ENCODE results near the gene SPTLC3. TPM values are rescaled to one million over a fixed set of nuclear protein-coding genes. Genes with fewer than 3 reads are reported as not detected.
"Not testable (repeated sequence)": the region's sequence is repeated elsewhere in the genome, so short reads cannot be mapped to it uniquely, and the experiment has no call there.

The SPTLC3 gene
- total and polyA plus RNA-seq, 2 experiments from 2014 or later = 0.52 to 0.66 TPM

DNA sequence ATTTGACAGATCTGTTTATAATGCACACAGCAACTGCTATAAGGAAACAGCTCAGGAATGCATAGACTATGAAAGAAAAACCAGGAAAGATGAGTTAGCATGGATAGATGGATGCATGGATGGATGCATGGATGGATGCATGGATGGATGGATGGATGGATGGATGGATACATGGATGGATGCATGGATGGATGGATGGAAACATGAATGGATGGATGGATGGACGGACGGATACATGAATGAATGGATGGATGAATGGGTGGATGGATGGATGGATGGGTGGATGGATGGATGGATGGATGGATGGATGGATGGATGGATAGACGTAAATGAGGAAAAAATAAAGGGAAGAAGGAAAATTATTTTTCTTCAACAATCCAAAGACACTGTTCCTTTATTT is 29.1 kb upstream of the SPTLC3 start:
- H3K27me3 Mint-ChIP-seq (ENCODE audit: insufficient read depth, low read depth, poor library complexity) = not testable (repeated sequence)

DNA sequence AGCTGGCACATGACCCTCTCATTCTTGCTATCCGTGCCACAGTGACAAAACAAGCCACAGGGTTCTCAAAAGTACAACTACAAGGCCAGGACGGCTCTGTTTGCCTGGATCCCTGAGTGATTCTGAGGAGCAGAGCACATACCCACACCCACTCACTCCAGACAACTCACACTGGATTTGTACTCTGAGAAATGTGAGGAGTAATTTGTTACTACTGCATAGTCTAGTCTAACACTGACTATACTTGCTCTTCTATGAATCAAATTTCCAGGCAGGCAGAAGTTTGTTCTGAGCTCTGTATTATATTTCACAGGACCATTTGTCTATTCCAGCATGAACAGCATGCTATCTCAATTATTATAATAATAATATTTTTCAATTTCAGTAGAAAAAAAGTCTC is 26.7 kb upstream of the SPTLC3 start:
- no peak for DNase-seq (ENCODE audit: low spot score)
- H3K4me1 Mint-ChIP-seq = no peaks in the 10 kb centered on the region; the same call in 1 of the 3 replicates
- Histone ChIP-seq H3K4me3 (no peak overlapping the region), H3K4me1 (ENCODE audit: insufficient read depth) (no peaks in the 10 kb centered on the region), H3K4me2 (no peak overlapping the region), H3K27me3 (ENCODE audit: insufficient read depth) (no peaks in the 10 kb centered on the region), H3K36me3 (ENCODE audit: insufficient read depth) (no peaks in the 10 kb centered on the region), H2AFZ (no peak overlapping the region), H3K9me2 (ENCODE audit: insufficient read depth) (peaks cover 5% of the 10 kb centered on the region), H3F3A (replicated peaks; ENCODE audit: low read depth) (no peaks in the 10 kb centered on the region), H3K79me2 (replicated peaks; ENCODE audit: insufficient read depth) (no peaks in the 10 kb centered on the region), H4K20me1 (replicated peaks; ENCODE audit: insufficient read depth) (no peaks in the 10 kb centered on the region), H3K27ac (ENCODE audit: low read depth) (no peak overlapping the region)
- no peak for ATAC-seq
- H3K9me3 Mint-ChIP-seq = no peaks in the 10 kb centered on the region
- H3K36me3 Mint-ChIP-seq (ENCODE audit: low read depth) = no peaks in the 10 kb centered on the region
- H3K27me3 Mint-ChIP-seq (ENCODE audit: insufficient read depth, low read depth, poor library complexity) = no peaks in the 10 kb centered on the region
- H3K4me3 Mint-ChIP-seq = no peak overlapping the region
- no peak overlapping the region for H3K27ac Mint-ChIP-seq
- TF ChIP-seq, protein P1, sequence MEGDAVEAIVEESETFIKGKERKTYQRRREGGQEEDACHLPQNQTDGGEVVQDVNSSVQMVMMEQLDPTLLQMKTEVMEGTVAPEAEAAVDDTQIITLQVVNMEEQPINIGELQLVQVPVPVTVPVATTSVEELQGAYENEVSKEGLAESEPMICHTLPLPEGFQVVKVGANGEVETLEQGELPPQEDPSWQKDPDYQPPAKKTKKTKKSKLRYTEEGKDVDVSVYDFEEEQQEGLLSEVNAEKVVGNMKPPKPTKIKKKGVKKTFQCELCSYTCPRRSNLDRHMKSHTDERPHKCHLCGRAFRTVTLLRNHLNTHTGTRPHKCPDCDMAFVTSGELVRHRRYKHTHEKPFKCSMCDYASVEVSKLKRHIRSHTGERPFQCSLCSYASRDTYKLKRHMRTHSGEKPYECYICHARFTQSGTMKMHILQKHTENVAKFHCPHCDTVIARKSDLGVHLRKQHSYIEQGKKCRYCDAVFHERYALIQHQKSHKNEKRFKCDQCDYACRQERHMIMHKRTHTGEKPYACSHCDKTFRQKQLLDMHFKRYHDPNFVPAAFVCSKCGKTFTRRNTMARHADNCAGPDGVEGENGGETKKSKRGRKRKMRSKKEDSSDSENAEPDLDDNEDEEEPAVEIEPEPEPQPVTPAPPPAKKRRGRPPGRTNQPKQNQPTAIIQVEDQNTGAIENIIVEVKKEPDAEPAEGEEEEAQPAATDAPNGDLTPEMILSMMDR (conservative IDR thresholded peaks at IDR 0.05; ENCODE audit: low read depth in 2 of 2) = no peak
- TF ChIP-seq CREB1 (CRISPR knock-in tag; IDR thresholded peaks at IDR 0.05; ENCODE audit: low read depth) = no peak
- TF ChIP-seq POLR2AphosphoS5 (IDR thresholded peaks at IDR 0.05; ENCODE audit: low read depth) = no peak
- no peak for TF ChIP-seq STAT1 (IDR thresholded peaks at IDR 0.05; ENCODE audit: unreplicated experiment)
- no peak for TF ChIP-seq EZH2 (IDR thresholded peaks at IDR 0.05; ENCODE audit: low read depth, unreplicated experiment)
- TF ChIP-seq ZNF331 (CRISPR knock-in tag; IDR thresholded peaks at IDR 0.05; ENCODE audit: low read depth) = no peak
- TF ChIP-seq ZNF114 (CRISPR knock-in tag; IDR thresholded peaks at IDR 0.05) = no peak
- TF ChIP-seq, protein P2, sequence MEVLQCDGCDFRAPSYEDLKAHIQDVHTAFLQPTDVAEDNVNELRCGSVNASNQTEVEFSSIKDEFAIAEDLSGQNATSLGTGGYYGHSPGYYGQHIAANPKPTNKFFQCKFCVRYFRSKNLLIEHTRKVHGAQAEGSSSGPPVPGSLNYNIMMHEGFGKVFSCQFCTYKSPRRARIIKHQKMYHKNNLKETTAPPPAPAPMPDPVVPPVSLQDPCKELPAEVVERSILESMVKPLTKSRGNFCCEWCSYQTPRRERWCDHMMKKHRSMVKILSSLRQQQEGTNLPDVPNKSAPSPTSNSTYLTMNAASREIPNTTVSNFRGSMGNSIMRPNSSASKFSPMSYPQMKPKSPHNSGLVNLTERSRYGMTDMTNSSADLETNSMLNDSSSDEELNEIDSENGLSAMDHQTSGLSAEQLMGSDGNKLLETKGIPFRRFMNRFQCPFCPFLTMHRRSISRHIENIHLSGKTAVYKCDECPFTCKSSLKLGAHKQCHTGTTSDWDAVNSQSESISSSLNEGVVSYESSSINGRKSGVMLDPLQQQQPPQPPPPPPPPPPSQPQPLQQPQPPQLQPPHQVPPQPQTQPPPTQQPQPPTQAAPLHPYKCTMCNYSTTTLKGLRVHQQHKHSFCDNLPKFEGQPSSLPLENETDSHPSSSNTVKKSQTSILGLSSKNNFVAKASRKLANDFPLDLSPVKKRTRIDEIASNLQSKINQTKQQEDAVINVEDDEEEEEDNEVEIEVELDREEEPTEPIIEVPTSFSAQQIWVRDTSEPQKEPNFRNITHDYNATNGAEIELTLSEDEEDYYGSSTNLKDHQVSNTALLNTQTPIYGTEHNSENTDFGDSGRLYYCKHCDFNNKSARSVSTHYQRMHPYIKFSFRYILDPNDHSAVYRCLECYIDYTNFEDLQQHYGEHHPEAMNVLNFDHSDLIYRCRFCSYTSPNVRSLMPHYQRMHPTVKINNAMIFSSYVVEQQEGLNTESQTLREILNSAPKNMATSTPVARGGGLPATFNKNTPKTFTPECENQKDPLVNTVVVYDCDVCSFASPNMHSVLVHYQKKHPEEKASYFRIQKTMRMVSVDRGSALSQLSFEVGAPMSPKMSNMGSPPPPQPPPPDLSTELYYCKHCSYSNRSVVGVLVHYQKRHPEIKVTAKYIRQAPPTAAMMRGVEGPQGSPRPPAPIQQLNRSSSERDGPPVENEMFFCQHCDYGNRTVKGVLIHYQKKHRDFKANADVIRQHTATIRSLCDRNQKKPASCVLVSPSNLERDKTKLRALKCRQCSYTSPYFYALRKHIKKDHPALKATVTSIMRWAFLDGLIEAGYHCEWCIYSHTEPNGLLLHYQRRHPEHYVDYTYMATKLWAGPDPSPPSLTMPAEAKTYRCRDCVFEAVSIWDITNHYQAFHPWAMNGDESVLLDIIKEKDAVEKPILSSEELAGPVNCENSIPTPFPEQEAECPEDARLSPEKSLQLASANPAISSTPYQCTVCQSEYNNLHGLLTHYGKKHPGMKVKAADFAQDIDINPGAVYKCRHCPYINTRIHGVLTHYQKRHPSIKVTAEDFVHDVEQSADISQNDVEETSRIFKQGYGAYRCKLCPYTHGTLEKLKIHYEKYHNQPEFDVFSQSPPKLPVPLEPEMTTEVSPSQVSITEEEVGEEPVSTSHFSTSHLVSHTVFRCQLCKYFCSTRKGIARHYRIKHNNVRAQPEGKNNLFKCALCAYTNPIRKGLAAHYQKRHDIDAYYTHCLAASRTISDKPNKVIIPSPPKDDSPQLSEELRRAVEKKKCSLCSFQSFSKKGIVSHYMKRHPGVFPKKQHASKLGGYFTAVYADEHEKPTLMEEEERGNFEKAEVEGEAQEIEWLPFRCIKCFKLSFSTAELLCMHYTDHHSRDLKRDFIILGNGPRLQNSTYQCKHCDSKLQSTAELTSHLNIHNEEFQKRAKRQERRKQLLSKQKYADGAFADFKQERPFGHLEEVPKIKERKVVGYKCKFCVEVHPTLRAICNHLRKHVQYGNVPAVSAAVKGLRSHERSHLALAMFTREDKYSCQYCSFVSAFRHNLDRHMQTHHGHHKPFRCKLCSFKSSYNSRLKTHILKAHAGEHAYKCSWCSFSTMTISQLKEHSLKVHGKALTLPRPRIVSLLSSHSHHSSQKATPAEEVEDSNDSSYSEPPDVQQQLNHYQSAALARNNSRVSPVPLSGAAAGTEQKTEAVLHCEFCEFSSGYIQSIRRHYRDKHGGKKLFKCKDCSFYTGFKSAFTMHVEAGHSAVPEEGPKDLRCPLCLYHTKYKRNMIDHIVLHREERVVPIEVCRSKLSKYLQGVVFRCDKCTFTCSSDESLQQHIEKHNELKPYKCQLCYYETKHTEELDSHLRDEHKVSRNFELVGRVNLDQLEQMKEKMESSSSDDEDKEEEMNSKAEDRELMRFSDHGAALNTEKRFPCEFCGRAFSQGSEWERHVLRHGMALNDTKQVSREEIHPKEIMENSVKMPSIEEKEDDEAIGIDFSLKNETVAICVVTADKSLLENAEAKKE (CRISPR knock-in tag; IDR thresholded peaks at IDR 0.05) = no peak
- TF ChIP-seq NANOG (IDR thresholded peaks at IDR 0.05; ENCODE audit: borderline replicate concordance) = no peak
- TF ChIP-seq, protein P3, sequence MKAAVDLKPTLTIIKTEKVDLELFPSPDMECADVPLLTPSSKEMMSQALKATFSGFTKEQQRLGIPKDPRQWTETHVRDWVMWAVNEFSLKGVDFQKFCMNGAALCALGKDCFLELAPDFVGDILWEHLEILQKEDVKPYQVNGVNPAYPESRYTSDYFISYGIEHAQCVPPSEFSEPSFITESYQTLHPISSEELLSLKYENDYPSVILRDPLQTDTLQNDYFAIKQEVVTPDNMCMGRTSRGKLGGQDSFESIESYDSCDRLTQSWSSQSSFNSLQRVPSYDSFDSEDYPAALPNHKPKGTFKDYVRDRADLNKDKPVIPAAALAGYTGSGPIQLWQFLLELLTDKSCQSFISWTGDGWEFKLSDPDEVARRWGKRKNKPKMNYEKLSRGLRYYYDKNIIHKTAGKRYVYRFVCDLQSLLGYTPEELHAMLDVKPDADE (IDR thresholded peaks at IDR 0.05) = no peak
- no peak for TF ChIP-seq EZH2phosphoT487 (IDR thresholded peaks at IDR 0.05; ENCODE audit: unreplicated experiment)
- no peak for TF ChIP-seq JUNB (IDR thresholded peaks at IDR 0.05; ENCODE audit: unreplicated experiment)

More for the DNA sequence above, 29.1 kb upstream of the SPTLC3 start:
- not testable (repeated sequence) for H3K36me3 ChIP-seq (ENCODE audit: insufficient read depth); H3K9me3 Mint-ChIP-seq; DNase-seq (ENCODE audit: low spot score); H3K79me2 ChIP-seq (replicated peaks; ENCODE audit: insufficient read depth); H3K4me2 ChIP-seq; H2AFZ ChIP-seq; H3K27ac Mint-ChIP-seq; H3K27ac ChIP-seq (ENCODE audit: low read depth); H4K20me1 ChIP-seq (replicated peaks; ENCODE audit: insufficient read depth); H3K4me1 ChIP-seq (ENCODE audit: insufficient read depth); H3K4me1 Mint-ChIP-seq; ATAC-seq; H3K36me3 Mint-ChIP-seq (ENCODE audit: low read depth); H3K9me2 ChIP-seq (ENCODE audit: insufficient read depth); H3K27me3 ChIP-seq (ENCODE audit: insufficient read depth); H3K4me3 Mint-ChIP-seq; H3K4me3 ChIP-seq; H3F3A ChIP-seq (replicated peaks; ENCODE audit: low read depth)
